K562 (cell line): ENCODE measurements around the gene TMEM218. TPM values are rescaled to one million over a fixed set of nuclear protein-coding genes. Genes with fewer than 3 reads are reported as not detected.

Experiments
- ATAC-seq: fragments of 200-7000 bp; cut with Tn5 transposase; 3 replicates; pipeline ENCODE4 v1.9.1; 2020; ENCODE audit warnings: moderate library complexity
- BruUV-seq: library from RNA; stranded (reverse); fragments of 400-500 nt; replicated peaks from 2 replicates; lab custom pipeline; 2021; lab: Mats Ljungman, UMichigan
- CTCF ChIA-PET: fragments of 300-600 bp; formaldehyde crosslinking; extraction: SDS; loops from one replicate; lab custom pipeline; 2021; ENCODE audit warnings: low intra/inter-chr PET ratio; lab: Yijun Ruan, JAX
- POLR2A ChIA-PET: fragments of 300-600, 350-650 bp; sonication (Branson Sonifier 250); formaldehyde crosslinking; extraction: SDS; loops from one replicate; lab custom pipeline; 2021; ENCODE audit warnings: antibody characterized with exemption, inconsistent platforms; lab: Yijun Ruan, JAX
- DNase-seq, 4 experiments: peaks; one replicate each; pipeline versions ENCODE4 v3.0.0 to v3.0.0-alpha.2; 2011 to 2018; ENCODE audit warnings: low spot score in 3 of 4, mixed read lengths in 3 of 4; ENCODE audit errors: extremely low read depth in 1 of 4
- FAIRE-seq: peaks from 2 replicates; lab custom pipeline; 2011; peaks lifted over from hg19 to GRCh38; lab: Jason Lieb, UNC
- H2AFZ ChIP-seq: 2 replicates; pipeline ENCODE4 v1.6.0; 2011; ENCODE audit warnings: low read depth, low read length, control low read depth, inconsistent platforms
- H3K27ac ChIP-seq: fragments of 200-600 bp; 3 replicates; pipeline ENCODE4 v1.8.0; 2011; ENCODE audit warnings: low read depth, mild to moderate bottlenecking, control low read depth, inconsistent platforms, low read length, moderate library complexity, mixed read lengths; ENCODE audit errors: extremely low read depth
- H3K27me3 ChIP-seq, 2 experiments: fragments of 300-600 bp in 1 of 2; 2 replicates in 1 of 2; 3 replicates in 1 of 2; pipeline versions ENCODE4 v1.6.0 to v1.8.0; 2011; ENCODE audit warnings: inconsistent platforms in 2 of 2, low read length in 2 of 2, mild to moderate bottlenecking in 1 of 2, mixed read lengths in 1 of 2, moderate library complexity in 1 of 2; ENCODE audit not compliant: control insufficient read depth in 2 of 2, insufficient read depth in 2 of 2
- H3K36me3 ChIP-seq: fragments of 300-600 bp; 3 replicates; pipeline ENCODE4 v1.8.0; 2011; ENCODE audit warnings: mild to moderate bottlenecking, low read length, inconsistent platforms; ENCODE audit not compliant: control insufficient read depth, insufficient read depth
- H3K4me1 ChIP-seq, 2 experiments: fragments of 200-600 bp in 1 of 2; replicated peaks in 1 of 2; 2 replicates in 1 of 2; 3 replicates in 1 of 2; pipeline versions ENCODE4 v1.5.1 to v1.8.0; 2011; ENCODE audit warnings: inconsistent platforms in 2 of 2, low read length in 2 of 2, mild to moderate bottlenecking in 1 of 2, mixed read lengths in 1 of 2, moderate library complexity in 1 of 2; ENCODE audit not compliant: control insufficient read depth in 2 of 2, insufficient read depth in 2 of 2
- H3K4me2 ChIP-seq: 2 replicates; pipeline ENCODE4 v1.6.1; 2011; ENCODE audit warnings: low read length, control low read depth, inconsistent platforms, mixed read lengths; ENCODE audit not compliant: insufficient read depth
- H3K4me3 ChIP-seq: fragments of 200-600 bp; sonication (generic), shearing (Covaris generic); 2 replicates; pipeline ENCODE4 v1.5.1; 2016; ENCODE audit warnings: control low read depth, inconsistent platforms
- H3K79me2 ChIP-seq: fragments of 200-600 bp; 3 replicates; pipeline ENCODE4 v1.8.0; 2011; ENCODE audit warnings: low read length, inconsistent platforms; ENCODE audit not compliant: control insufficient read depth, insufficient read depth
- H3K9ac ChIP-seq, 2 experiments: 2 replicates each; pipeline versions ENCODE4 v1.6.0 to v1.6.1; 2011; ENCODE audit warnings: low read depth in 2 of 2, low read length in 2 of 2, control low read depth in 1 of 2, inconsistent platforms in 1 of 2, mild to moderate bottlenecking in 1 of 2, mixed read lengths in 1 of 2; ENCODE audit not compliant: insufficient read depth in 1 of 2
- H3K9me1 ChIP-seq: one replicate; pipeline ENCODE4 v1.6.0; 2011; ENCODE audit warnings: inconsistent platforms, mild to moderate bottlenecking, low read length, moderate library complexity; ENCODE audit not compliant: control insufficient read depth, insufficient read depth
- H3K9me3 ChIP-seq: replicated peaks from 2 replicates; pipeline ENCODE4 v1.5.1; 2011; ENCODE audit warnings: low read depth, low read length, inconsistent platforms; ENCODE audit not compliant: control insufficient read depth, insufficient read depth
- H4K20me1 ChIP-seq: replicated peaks from 2 replicates; pipeline ENCODE4 v1.6.1; 2011; ENCODE audit warnings: low read length, inconsistent platforms, mixed read lengths; ENCODE audit not compliant: control insufficient read depth, insufficient read depth
- CHD7 ChIP-seq: fragments of 200-600 bp; sonication (generic); IDR thresholded peaks from one replicate; pipeline ENCODE4 v1.6.1; 2012; ENCODE audit warnings: mild to moderate bottlenecking, low read depth, low read length, inconsistent platforms
- NR2C2 ChIP-seq, 2 experiments: fragments of 200-800 bp in 1 of 2; sonication (Bioruptor generic) in 1 of 2; sonication (generic) in 1 of 2; formaldehyde crosslinking in 1 of 2; IDR thresholded peaks; 2 replicates each; pipeline versions ENCODE4 v1.6.1 to v1.8.0; 2016 to 2022; ENCODE audit warnings: mild to moderate bottlenecking in 1 of 2, missing compliant biosample characterization in 1 of 2, missing genetic modification characterization in 1 of 2, missing genetic modification reagents in 1 of 2
- RBFOX2 ChIP-seq: fragments of 200-400 bp; formaldehyde crosslinking; IDR thresholded peaks from 2 replicates; pipeline ENCODE4 v1.6.1; 2017; ENCODE audit warnings: low read depth, mild to moderate bottlenecking, low read length, moderate library complexity
- RFX5 ChIP-seq: IDR thresholded peaks from 2 replicates; pipeline ENCODE4 v1.6.1; 2011; ENCODE audit warnings: low read depth, mild to moderate bottlenecking, improper control_type of control experiment, low read length
- TFE3 ChIP-seq: fragments of 450-650 bp; formaldehyde crosslinking; IDR thresholded peaks from 2 replicates; pipeline ENCODE4 v1.4.0; 2020; ENCODE audit warnings: mild to moderate bottlenecking, mixed read lengths
- ZNF512 ChIP-seq: IDR thresholded peaks from 2 replicates; pipeline ENCODE4 v1.6.1; 2016; ENCODE audit warnings: missing genetic modification characterization, missing compliant biosample characterization
- ZNF699 ChIP-seq: fragments of 250-450 bp; sonication (Bioruptor Pico); IDR thresholded peaks from 2 replicates; pipeline ENCODE4 v1.8.0; 2021; ENCODE audit warnings: mild to moderate bottlenecking, moderate library complexity; ENCODE audit not compliant: insufficient replicate concordance
- WGBS: fragments of 100-300 bp; shearing (Covaris generic); methylation state at CpG from one replicate; pipeline ENCODE4 v1.1.6; 2016; ENCODE audit warnings: low coverage, mixed read lengths; ENCODE audit not compliant: insufficient coverage; ENCODE audit errors: missing lambda C conversion rate; 5-methylcytosine and 5-hydroxymethylcytosine counted together
- in situ Hi-C: fragments of 300-500 bp; cut with MboI; formaldehyde crosslinking; loops from 4 replicates; pipeline ENCODE4 v1.15.0; 2018; ENCODE audit warnings: inconsistent platforms, mixed read lengths
- intact Hi-C: fragments of 100-400 bp; cut with micrococcal nuclease; formaldehyde crosslinking; loops from 2 replicates; pipeline ENCODE4 v1.14.2; 2022
- polyA plus RNA-seq, 8 experiments: library from polyadenylated mRNA; depleted of rRNA in 4 of 8; stranded (reverse) in 5 of 8; unstranded in 3 of 8; fragments of >200 nt; fragmentation: Nextera tagmentation in 2 of 8; fragmentation: Illumina TruSeq in 1 of 8; extraction: Ambion mirVana in 2 of 8; extraction: Trizol in 1 of 8; gene quantifications; 2 replicates each; pipeline versions ENCODE4 v1.2.1 to v1.2.3, GENCODE V29; 2011 to 2014; ENCODE audit warnings: inconsistent platforms in 1 of 8, missing spikeins in 1 of 8
- total RNA-seq, 7 experiments: library from RNA; depleted of rRNA in 6 of 7; stranded (reverse); fragments of >200 nt in 6 of 7; fragmentation: Illumina TruSeq in 2 of 7; extraction: Trizol in 2 of 7; gene quantifications; 2 replicates each; pipeline versions ENCODE4 v1.2.1 to v1.2.3, GENCODE V29; 2011 to 2021; ENCODE audit warnings: low replicate concordance in 1 of 7

Gene TMEM218
- total and polyA plus RNA-seq, 9 of the 15 experiments (the other 6 are each of a cell fraction or from before 2014, with no cell fraction given) = 13.4 to 32.2 (median 25.4) TPM

- DNase-seq = no peak
- intact Hi-C loops = no loop called here
- Histone ChIP-seq H3K4me3 (no peak overlapping the region), H3K9me1 (no peaks in the 10 kb centered on the region), H4K20me1 (no peaks in the 10 kb centered on the region), H2AFZ (no peak overlapping the region), H3K4me1 (no peaks in the 10 kb centered on the region), H3K36me3 (no peaks in the 10 kb centered on the region), H3K4me2 (no peak overlapping the region), H3K9ac (no peak overlapping the region), H3K27me3 (peaks cover 4% of the 10 kb centered on the region in 2 experiments; a peak in 4 of 5 replicates), H3K27ac (no peak overlapping the region), H3K79me2 (no peaks in the 10 kb centered on the region), H3K9me3 (no peaks in the 10 kb centered on the region)
- CTCF ChIA-PET = no interaction called here
- in situ Hi-C loops = loop anchor here (10.0 kb wide), 1 partner anchor 153 kb away; no protein-coding TSS in a partner anchor
- FAIRE-seq = no peak
- ATAC-seq = no peak
- no TSS peak for BruUV-seq
- POLR2A ChIA-PET = no interaction called here
- WGBS = 6% methylated on average over 4 of the region's 4 CpGs
- TF ChIP-seq TFE3 (CRISPR knock-in tag) = no peak
- TF ChIP-seq RBFOX2 = no peak
- no peak for TF ChIP-seq ZNF699
- no peak for TF ChIP-seq RFX5
- TF ChIP-seq CHD7 = no peak
- TF ChIP-seq ZNF512 (tag) = no peak
- TF ChIP-seq NR2C2 (CRISPR knock-in tag; IDR thresholded peaks at IDR 0.05) = no peak
- no peak for TF ChIP-seq NR2C2 (tag; IDR thresholded peaks at IDR 0.05)
Measured at GRCh38 chr11:125117429-125117828, 6.0 kb upstream of the TMEM218 start.
